HG03135 (cell line): ENCODE data around the gene SNAP23.

Source experiments
- ATAC-seq: cut with Tn5 transposase; IDR thresholded peaks from one replicate; pipeline ENCODE4 v1.9.1; 2021; ENCODE audit warnings: mild to moderate bottlenecking, moderate library complexity; ENCODE audit not compliant: unreplicated experiment

The SNAP23 gene

GRCh38 chr15:42495361-42496212 lies at the start of gene SNAP23:
SNAP23 (plus strand) TSS chr15:42495634; CDS start chr15:42511847, 16,213 bp downstream.
- peak; percentile 70 for ATAC-seq

- no peak for ATAC-seq
These were observed 47.8 kb upstream of the SNAP23 start for GRCh38 chr15:42447599-42447998.

GRCh38 chr15:42448281-42448680 lies 47.2 kb upstream of the SNAP23 start:
- ATAC-seq = no peak

GRCh38 chr15:42449770-42450424 lies 45.5 kb upstream of the SNAP23 start:
- no peak for ATAC-seq

GRCh38 chr15:42450425-42450790 lies 45.0 kb upstream of the SNAP23 start:
- no peak for ATAC-seq

- ATAC-seq = no peak
These were observed 41.6 kb upstream of the SNAP23 start for GRCh38 chr15:42453826-42454225.

GRCh38 chr15:42456531-42456930 lies 38.9 kb upstream of the SNAP23 start:
- ATAC-seq = no peak

GRCh38 chr15:42456971-42457370 lies 38.5 kb upstream of the SNAP23 start:
- ATAC-seq = no peak

- ATAC-seq = peak; percentile 75
These were observed 37.7 kb upstream of the SNAP23 start for GRCh38 chr15:42457445-42458442.

- no peak for ATAC-seq
These were observed 34.2 kb upstream of the SNAP23 start for GRCh38 chr15:42461261-42461660.

- no peak for ATAC-seq
These were observed 29.7 kb upstream of the SNAP23 start for GRCh38 chr15:42465520-42466259.

GRCh38 chr15:42471002-42471401 lies 24.4 kb upstream of the SNAP23 start:
- ATAC-seq = no peak

GRCh38 chr15:42474827-42475226 lies 20.6 kb upstream of the SNAP23 start:
- ATAC-seq = no peak

GRCh38 chr15:42482701-42483100 lies 12.7 kb upstream of the SNAP23 start:
- ATAC-seq = no peak

GRCh38 chr15:42483677-42484076 lies 11.8 kb upstream of the SNAP23 start:
- ATAC-seq = no peak

- ATAC-seq = peak; percentile 19
These were observed 5.2 kb upstream of the SNAP23 start for GRCh38 chr15:42490291-42490670.

- peak; percentile 47 for ATAC-seq
These were observed 4.5 kb upstream of the SNAP23 start, which contains the start of gene ZNF106 for GRCh38 chr15:42490671-42491538. ZNF106 (minus strand) TSS chr15:42491141; CDS start chr15:42472289, 18,852 bp downstream.

GRCh38 chr15:42491539-42492225 lies 3.8 kb upstream of the SNAP23 start:
- no peak for ATAC-seq

GRCh38 chr15:42493679-42494078 lies 1.8 kb upstream of the SNAP23 start:
- no peak for ATAC-seq
